AG04450 (cell line): Measurements from ENCODE around the gene KLHL33. TPM values are rescaled to one million over a fixed set of nuclear protein-coding genes. Genes with fewer than 3 reads are reported as not detected.
"Not testable (repeated sequence)": the region's sequence is repeated elsewhere in the genome, so short reads cannot be mapped to it uniquely, and the experiment has no call there.

Source experiments
- CTCF ChIA-PET: fragments of 300-600, 350-600 bp; formaldehyde crosslinking; extraction: SDS; loops from one replicate; lab custom pipeline; 2022; ENCODE audit warnings: antibody characterized with exemption, inconsistent platforms; lab: Charles Lee
- POLR2A ChIA-PET: fragments of 350-600 bp; formaldehyde crosslinking; extraction: SDS; loops from one replicate; lab custom pipeline; 2021; ENCODE audit warnings: antibody characterized with exemption, inconsistent platforms; lab: Yijun Ruan, JAX
- DNase-seq: peaks from one replicate; pipeline ENCODE4 v3.0.0-alpha.2; 2011; ENCODE audit warnings: low read depth, low spot score
- H3K27ac ChIP-seq: one replicate; pipeline ENCODE4 v1.5.1; 2012; ENCODE audit warnings: low read depth, low read length, control low read depth
- H3K27me3 ChIP-seq: one replicate; pipeline ENCODE4 v1.6.0; 2012; ENCODE audit warnings: low read length; ENCODE audit not compliant: control insufficient read depth, insufficient read depth
- H3K4me3 ChIP-seq: 2 replicates; pipeline ENCODE4 v1.5.1; 2011; ENCODE audit warnings: mild to moderate bottlenecking, low read depth, low read length, control low read depth
- H3K9me3 ChIP-seq: 2 replicates; pipeline ENCODE4 v1.5.1; 2012; ENCODE audit warnings: low read length; ENCODE audit not compliant: control insufficient read depth, insufficient read depth
- polyA plus RNA-seq: library from polyadenylated mRNA; depleted of rRNA; stranded (reverse); fragments of >200 nt; gene quantifications from 2 replicates; pipeline ENCODE4 v1.2.3, GENCODE V29; 2011
- TF ChIP-seq, protein P1 (sequence below): IDR thresholded peaks from 2 replicates; pipeline ENCODE4 v1.5.1; 2011; ENCODE audit warnings: low read depth, low read length, control low read depth, inconsistent platforms

The KLHL33 gene
- polyA plus RNA-seq, 1 experiment = 0.06 TPM

DNA sequence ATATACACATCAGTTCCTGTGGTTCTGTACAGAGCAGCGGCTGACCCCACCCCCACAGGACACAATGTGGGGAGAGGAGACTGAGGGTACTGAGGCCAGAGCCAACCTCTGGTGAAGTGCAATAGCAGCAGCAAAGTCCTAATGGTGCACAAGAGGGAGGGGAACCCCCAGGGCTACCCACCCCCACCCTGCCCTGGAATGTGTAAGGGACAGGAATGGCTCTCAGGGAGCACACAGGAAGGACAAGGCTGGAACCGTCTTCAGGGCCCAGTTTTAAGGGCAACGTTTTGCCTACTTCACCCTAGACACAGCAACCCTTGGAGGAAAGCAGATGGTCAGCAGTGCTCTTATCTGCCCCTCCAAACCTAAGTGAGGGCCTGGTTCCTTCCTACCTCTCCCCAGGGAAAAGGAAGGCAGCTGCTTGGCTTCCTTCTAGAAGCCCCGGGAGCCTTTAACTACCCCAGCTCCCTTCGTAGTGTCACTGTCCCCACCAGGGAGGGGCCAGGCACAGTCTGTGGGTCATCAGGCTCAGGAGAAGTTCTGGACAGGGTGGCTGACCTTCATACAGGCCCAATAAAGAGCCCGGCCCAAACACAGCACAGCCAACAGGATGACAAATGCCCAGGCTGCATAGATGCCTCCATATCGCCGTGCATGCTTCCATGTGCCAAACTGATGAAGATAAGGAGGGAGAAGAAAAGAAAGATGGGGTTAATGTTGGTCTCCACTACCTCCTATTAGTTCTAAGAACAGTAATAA lies 22.2 kb upstream of the KLHL33 start:
- Histone ChIP-seq H3K27me3 (no peaks in the 10 kb centered on the region), H3K9me3 (no peaks in the 10 kb centered on the region; the same call in 1 of the 2 replicates), H3K27ac (no peak overlapping the region), H3K4me3 (no peak overlapping the region)
- ChIA-PET CTCF (interaction anchor here (0.6 kb wide), 1 partner anchor 147 kb away, joined by 3 read pairs; no protein-coding TSS in a partner anchor), POLR2A (no interaction called here)
- DNase-seq = no peak
- TF ChIP-seq, protein P1, sequence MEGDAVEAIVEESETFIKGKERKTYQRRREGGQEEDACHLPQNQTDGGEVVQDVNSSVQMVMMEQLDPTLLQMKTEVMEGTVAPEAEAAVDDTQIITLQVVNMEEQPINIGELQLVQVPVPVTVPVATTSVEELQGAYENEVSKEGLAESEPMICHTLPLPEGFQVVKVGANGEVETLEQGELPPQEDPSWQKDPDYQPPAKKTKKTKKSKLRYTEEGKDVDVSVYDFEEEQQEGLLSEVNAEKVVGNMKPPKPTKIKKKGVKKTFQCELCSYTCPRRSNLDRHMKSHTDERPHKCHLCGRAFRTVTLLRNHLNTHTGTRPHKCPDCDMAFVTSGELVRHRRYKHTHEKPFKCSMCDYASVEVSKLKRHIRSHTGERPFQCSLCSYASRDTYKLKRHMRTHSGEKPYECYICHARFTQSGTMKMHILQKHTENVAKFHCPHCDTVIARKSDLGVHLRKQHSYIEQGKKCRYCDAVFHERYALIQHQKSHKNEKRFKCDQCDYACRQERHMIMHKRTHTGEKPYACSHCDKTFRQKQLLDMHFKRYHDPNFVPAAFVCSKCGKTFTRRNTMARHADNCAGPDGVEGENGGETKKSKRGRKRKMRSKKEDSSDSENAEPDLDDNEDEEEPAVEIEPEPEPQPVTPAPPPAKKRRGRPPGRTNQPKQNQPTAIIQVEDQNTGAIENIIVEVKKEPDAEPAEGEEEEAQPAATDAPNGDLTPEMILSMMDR = no peak

DNA sequence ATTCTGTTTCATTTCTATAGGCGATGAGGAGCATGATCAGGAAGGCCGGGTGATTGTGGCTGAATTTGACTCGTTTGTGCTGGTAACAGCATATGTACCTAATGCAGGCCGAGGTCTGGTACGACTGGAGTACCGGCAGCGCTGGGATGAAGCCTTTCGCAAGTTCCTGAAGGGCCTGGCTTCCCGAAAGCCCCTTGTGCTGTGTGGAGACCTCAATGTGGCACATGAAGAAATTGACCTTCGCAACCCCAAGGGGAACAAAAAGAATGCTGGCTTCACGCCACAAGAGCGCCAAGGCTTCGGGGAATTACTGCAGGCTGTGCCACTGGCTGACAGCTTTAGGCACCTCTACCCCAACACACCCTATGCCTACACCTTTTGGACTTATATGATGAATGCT lies 21.0 kb upstream of the KLHL33 start:
- Histone ChIP-seq H3K27me3 (no peaks in the 10 kb centered on the region), H3K9me3 (no peaks in the 10 kb centered on the region; the same call in 1 of the 2 replicates), H3K4me3 (no peak overlapping the region), H3K27ac (no peak overlapping the region)
- TF ChIP-seq, protein P1 = no peak
- POLR2A ChIA-PET = no interaction called here
- no peak for DNase-seq
- CTCF ChIA-PET = interaction anchor here (1.2 kb wide), 1 partner anchor 129 kb away, joined by 3 read pairs; no protein-coding TSS in a partner anchor

DNA sequence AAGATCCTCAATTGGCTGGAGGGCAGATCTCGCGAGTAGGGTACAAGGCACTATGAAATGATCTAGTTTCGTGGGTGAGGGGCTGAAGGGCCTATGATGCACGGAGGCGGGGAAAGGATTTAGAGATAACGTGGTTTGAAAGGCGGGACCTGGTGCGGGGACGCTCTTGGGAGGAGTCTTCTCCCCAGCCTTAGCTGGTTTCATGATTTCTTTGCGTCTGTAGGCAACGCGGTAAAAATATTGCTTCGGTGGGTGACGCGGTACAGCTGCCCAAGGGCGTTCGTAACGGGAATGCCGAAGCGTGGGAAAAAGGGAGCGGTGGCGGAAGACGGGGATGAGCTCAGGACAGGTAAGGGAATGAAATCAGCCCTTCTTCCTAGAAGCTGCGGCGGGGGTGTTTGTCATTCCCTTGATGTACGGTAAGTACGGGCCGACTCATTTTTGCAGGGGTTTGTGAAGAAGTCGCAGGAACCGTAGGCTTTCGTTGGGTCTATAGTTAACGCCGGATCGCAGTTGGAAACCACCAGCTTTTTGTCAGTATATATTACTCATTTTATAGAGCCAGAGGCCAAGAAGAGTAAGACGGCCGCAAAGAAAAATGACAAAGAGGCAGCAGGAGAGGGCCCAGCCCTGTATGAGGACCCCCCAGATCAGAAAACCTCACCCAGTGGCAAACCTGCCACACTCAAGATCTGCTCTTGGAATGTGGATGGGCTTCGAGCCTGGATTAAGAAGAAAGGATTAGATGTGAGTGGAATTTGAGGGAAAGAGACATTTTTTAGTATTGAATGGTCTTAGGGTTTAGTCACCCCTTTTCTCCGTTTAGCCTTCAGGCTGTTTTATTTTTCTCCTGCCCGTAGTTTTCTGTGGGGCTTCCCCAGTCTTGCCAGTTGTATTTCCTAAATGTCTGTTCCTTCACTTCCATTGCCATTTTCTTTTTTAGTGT lies 19.7 kb upstream of the KLHL33 start:
- ChIA-PET CTCF (interaction anchor here (1.1 to 4.0 kb wide), 4 partner anchors 41 to 151 kb away, joined by 3 to 30 read pairs (median 3); partner anchors contain the start of gene PARP2), POLR2A (interaction anchor here (0.6 to 2.1 kb wide), 10 partner anchors 9 to 123 kb away, joined by 3 to 30 read pairs (median 4); partner anchors contain the start of genes PARP2, PNP and TEP1)

DNA sequence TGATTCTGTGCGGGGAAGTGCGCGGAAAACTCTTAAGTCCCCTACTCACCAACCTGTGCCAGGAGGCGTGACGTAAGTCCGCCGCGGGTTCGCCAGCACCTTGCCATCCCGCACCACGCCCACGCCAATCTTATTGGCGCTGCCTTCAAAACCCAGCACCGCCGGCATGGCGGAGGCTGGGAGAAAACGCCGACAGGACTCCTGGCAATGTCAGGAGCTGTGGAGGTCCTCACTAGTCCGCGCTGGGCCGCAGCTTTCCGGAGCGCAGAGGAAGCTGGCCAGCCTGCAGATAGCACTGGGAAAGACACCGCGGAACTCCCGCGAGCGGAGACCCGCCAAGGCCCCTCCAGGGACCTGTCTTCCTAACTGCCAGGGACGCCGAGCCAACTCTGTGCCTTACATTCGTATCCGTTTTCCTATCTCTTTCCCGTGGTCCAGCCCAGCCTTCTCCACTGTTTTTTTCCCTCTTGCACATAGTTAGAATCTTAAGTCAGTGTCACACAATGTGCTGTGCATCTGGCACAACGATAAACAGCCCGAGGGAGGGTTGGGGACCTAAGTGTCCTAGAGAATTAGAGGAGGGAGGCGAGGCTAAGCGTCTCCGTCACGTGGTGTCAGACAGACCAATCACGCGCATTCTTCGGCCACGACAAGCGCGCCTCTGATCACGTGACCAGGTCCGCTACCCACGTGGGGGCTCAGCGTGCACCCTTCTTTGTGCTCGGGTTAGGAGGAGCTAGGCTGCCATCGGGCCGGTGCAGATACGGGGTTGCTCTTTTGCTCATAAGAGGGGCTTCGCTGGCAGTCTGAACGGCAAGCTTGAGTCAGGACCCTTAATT lies 18.8 kb upstream of the KLHL33 start, which contains the start of the genes APEX1 and OSGEP:
Gene APEX1, plus strand, starts transcription at position 711 of the 839 bp plus-strand sequence. CDS start 420 bp downstream, outside the sequence.
Gene OSGEP, minus strand, starts transcription at position 297 of the 839 bp plus-strand sequence. Its CDS starts 129 bp downstream, at position 168.
- Histone ChIP-seq H3K9me3 (no peaks in the 10 kb centered on the region; the same call in 1 of the 2 replicates), H3K27ac (peak within 1 kb of the TSS; percentile 99), H3K4me3 (peak within 1 kb of the TSS; percentile 91), H3K27me3 (no peaks in the 10 kb centered on the region)
- TF ChIP-seq, protein P1 = no peak
- ChIA-PET POLR2A (interaction anchor here (0.6 to 2.1 kb wide), 10 partner anchors 10 to 650 kb away, joined by 3 to 30 read pairs (median 4); partner anchors contain the start of genes PARP2, PNP and TEP1), CTCF (interaction anchor here (1.1 to 4.0 kb wide), 3 partner anchors 40 to 152 kb away, joined by 3 to 30 read pairs (median 3); partner anchors contain the start of gene PARP2)
- peak; percentile 98 for DNase-seq

More for the DNA sequence above, 19.7 kb upstream of the KLHL33 start:
- TF ChIP-seq, protein P1 = no peak
- peak overlapping the region; percentile 99 for H3K27ac ChIP-seq
- no peaks in the 10 kb centered on the region; the same call in 1 of the 2 replicates for H3K9me3 ChIP-seq
- no peaks in the 10 kb centered on the region for H3K27me3 ChIP-seq
- H3K4me3 ChIP-seq = peak overlapping the region; percentile 91
- DNase-seq = peak; percentile 72

DNA sequence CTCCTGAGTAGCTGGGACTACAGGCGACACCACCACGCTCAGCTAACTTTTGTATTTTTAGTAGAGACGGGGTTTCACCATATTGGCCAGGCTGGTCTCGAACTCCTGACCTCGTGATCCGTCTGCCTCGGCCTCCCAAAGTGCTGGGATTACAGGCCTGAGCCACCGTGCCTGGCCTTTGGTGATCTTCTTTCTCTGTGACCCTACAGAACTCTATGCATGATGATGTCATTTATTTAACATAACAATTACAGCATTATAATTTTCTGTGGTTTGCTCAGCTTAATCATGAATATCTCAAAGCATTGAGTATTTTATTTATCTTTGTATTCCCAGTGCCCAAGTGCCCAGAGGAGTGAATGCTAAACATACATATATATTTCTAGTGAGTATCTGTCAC lies 16.9 kb upstream of the KLHL33 start:
- DNase-seq, H3K4me3 ChIP-seq, H3K9me3 ChIP-seq, H3K27ac ChIP-seq, POLR2A ChIA-PET, H3K27me3 ChIP-seq: not testable (repeated sequence)
- CTCF ChIA-PET = interaction anchor here (0.7 to 4.0 kb wide), 2 partner anchors 38 to 161 kb away, joined by 3 to 30 read pairs; no protein-coding TSS in a partner anchor
